NB4 (cell line): ENCODE data around the gene BRD4.

Experiments
- DNase-seq: peaks from one replicate; pipeline ENCODE4 v3.0.0; 2010; ENCODE audit warnings: low read depth
- H3K4me3 ChIP-seq: one replicate; pipeline ENCODE4 v1.5.1; 2011; ENCODE audit warnings: mild to moderate bottlenecking, low read depth, low read length, moderate library complexity
- CTCF ChIP-seq: IDR thresholded peaks from one replicate; pipeline ENCODE4 v1.5.1; 2012; ENCODE audit warnings: low read depth, low read length
- MAX ChIP-seq: IDR thresholded peaks from 2 replicates; pipeline ENCODE4 v1.6.1; 2011; ENCODE audit warnings: low read depth, low read length
- MYC ChIP-seq: IDR thresholded peaks from 2 replicates; pipeline ENCODE4 v1.6.1; 2011; ENCODE audit warnings: low read depth, low read length
- POLR2A ChIP-seq: IDR thresholded peaks from 2 replicates; pipeline ENCODE4 v1.6.1; 2011; ENCODE audit warnings: mild to moderate bottlenecking; ENCODE audit not compliant: insufficient read length; ENCODE audit errors: extremely low read depth

Gene BRD4

GRCh38 chr19:15321739-15322138, 10.6 kb downstream of the BRD4 start:
- no peak for DNase-seq
- TF ChIP-seq MYC (no peak), MAX (no peak), CTCF (no peak), POLR2A (no peak)
- no peak overlapping the region for H3K4me3 ChIP-seq

GRCh38 chr19:15320116-15320515, 12.2 kb downstream of the BRD4 start:
- TF ChIP-seq POLR2A: no peak
- no peak for TF ChIP-seq MAX
- no peak for TF ChIP-seq CTCF
- TF ChIP-seq MYC: no peak
- no peak for DNase-seq
- H3K4me3 ChIP-seq: no peak overlapping the region

GRCh38 chr19:15318241-15318691, 14.1 kb downstream of the BRD4 start:
- no peak overlapping the region for H3K4me3 ChIP-seq
- no peak for TF ChIP-seq MAX
- no peak for TF ChIP-seq MYC
- TF ChIP-seq POLR2A: no peak
- no peak for TF ChIP-seq CTCF
- DNase-seq: no peak

- H3K4me3 ChIP-seq: no peak overlapping the region
- TF ChIP-seq MYC: no peak
- no peak for TF ChIP-seq MAX
- no peak for TF ChIP-seq CTCF
- no peak for TF ChIP-seq POLR2A
- DNase-seq: no peak
Observed at GRCh38 chr19:15317392-15318071, 14.8 kb downstream of the BRD4 start.

- no peak for TF ChIP-seq CTCF
- no peak for TF ChIP-seq POLR2A
- no peak for TF ChIP-seq MAX
- DNase-seq: no peak
- H3K4me3 ChIP-seq: no peak overlapping the region
Observed at GRCh38 chr19:15316498-15316897, 15.8 kb downstream of the BRD4 start.
